IPS DF 19.7 (cell line): Measurements from ENCODE around the gene NUP58.
A peak's percentile ranks its signal among the peaks of the same experiment; 100 is the strongest.

Experiments
- DNase-seq: peaks from one replicate; pipeline ENCODE4 v3.0.0-alpha.2; 2013; ENCODE audit warnings: low read depth, low spot score

Gene NUP58

GRCh38 chr13:25301347-25302113 lies at the start of gene NUP58:
Gene NUP58, plus strand, starts transcription at chr13:25301625. Its CDS starts 149 bp downstream, at chr13:25301774.
- DNase-seq: peak; percentile 63

- no peak for DNase-seq
These were observed 49.2 kb upstream of the NUP58 start for GRCh38 chr13:25252225-25252624.

GRCh38 chr13:25252752-25253151 lies 48.7 kb upstream of the NUP58 start:
- no peak for DNase-seq

GRCh38 chr13:25253702-25254101 lies 47.7 kb upstream of the NUP58 start:
- no peak for DNase-seq

- DNase-seq: no peak
These were observed 39.2 kb upstream of the NUP58 start for GRCh38 chr13:25262261-25262660.

GRCh38 chr13:25266706-25267105 lies 34.7 kb upstream of the NUP58 start:
- DNase-seq: no peak

- no peak for DNase-seq
These were observed 33.7 kb upstream of the NUP58 start for GRCh38 chr13:25267715-25268114.

GRCh38 chr13:25268561-25268960 lies 32.9 kb upstream of the NUP58 start:
- DNase-seq: no peak

- no peak for DNase-seq
These were observed 24.7 kb upstream of the NUP58 start for GRCh38 chr13:25276748-25277147.

GRCh38 chr13:25280396-25280795 lies 21.0 kb upstream of the NUP58 start:
- DNase-seq: no peak

- DNase-seq: no peak
These were observed 20.1 kb upstream of the NUP58 start for GRCh38 chr13:25281193-25281934.

GRCh38 chr13:25281935-25282332 lies 19.5 kb upstream of the NUP58 start:
- DNase-seq: no peak

- DNase-seq: no peak
These were observed 15.0 kb upstream of the NUP58 start for GRCh38 chr13:25286308-25286968.

GRCh38 chr13:25286969-25287961 lies 14.2 kb upstream of the NUP58 start, which contains the start of gene MTMR6:
Gene MTMR6, minus strand, starts transcription at chr13:25287488. Its CDS starts 241 bp downstream, at chr13:25287247.
- DNase-seq: peak; percentile 40

GRCh38 chr13:25288966-25289365 lies 12.5 kb upstream of the NUP58 start:
- DNase-seq: no peak

- no peak for DNase-seq
These were observed 9.7 kb upstream of the NUP58 start for GRCh38 chr13:25291691-25292090.

- DNase-seq: no peak
These were observed 9.1 kb upstream of the NUP58 start for GRCh38 chr13:25292301-25292700.

- DNase-seq: no peak
These were observed 6.2 kb upstream of the NUP58 start for GRCh38 chr13:25295228-25295627.

- no peak for DNase-seq
These were observed 5.7 kb upstream of the NUP58 start for GRCh38 chr13:25295701-25296100.

- DNase-seq: no peak
These were observed 521 bp upstream of the NUP58 start for GRCh38 chr13:25300861-25301346.

GRCh38 chr13:25302121-25302520 lies 696 bp downstream of the NUP58 start:
- no peak for DNase-seq
